ENCODE results near the gene TRIP4. TPM values are rescaled to one million over a fixed set of nuclear protein-coding genes. Genes with fewer than 3 reads are reported as not detected.
"Not testable (repeated sequence)": the region's sequence is repeated elsewhere in the genome, so short reads cannot be mapped to it uniquely, and the experiment has no call there.

The TRIP4 gene
- total RNA-seq = 25.4 TPM
- long read RNA-seq, transcript TRIP4-201 (13 exons, 2,045 nt) = major isoform, 57 of 85 reads
- long read RNA-seq, partial matches to known transcripts = 10 of 85 reads
- long read RNA-seq, other reads (novel, unspliced or antisense) = 18 of 85 reads

DNA sequence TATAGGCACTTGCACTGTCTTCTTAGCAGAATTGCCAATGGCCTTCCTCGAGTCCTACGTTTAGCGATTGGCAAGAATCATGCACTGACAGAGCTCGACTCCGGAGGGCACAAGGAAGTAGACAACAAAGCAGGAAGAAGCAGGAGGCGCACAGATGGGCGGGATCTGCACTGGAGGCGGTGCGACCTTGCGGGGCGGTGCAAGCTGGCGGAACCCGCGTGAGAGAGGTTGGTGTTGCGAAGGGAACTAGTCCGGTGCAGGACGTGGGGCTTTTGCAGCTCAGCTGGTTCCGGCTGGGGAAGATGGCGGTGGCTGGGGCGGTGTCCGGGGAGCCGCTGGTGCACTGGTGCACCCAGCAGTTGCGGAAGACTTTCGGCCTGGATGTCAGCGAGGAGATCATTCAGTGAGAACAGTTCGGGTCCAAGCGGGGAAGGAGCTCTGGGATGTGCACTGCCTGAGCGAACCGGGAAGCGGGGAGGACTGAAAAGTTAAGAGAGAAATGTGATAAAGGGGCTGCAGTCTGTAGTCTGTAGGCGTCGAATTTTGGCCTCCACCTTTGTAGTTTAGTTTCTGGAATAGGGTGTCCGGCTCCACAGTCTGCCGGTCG, at the start of gene TRIP4:
Gene TRIP4, plus strand, starts transcription at position 275 of the 607 bp plus-strand sequence. Its CDS starts 28 bp downstream, at position 303.
- peak; percentile 99 for DNase-seq (ENCODE audit: low spot score)

DNA sequence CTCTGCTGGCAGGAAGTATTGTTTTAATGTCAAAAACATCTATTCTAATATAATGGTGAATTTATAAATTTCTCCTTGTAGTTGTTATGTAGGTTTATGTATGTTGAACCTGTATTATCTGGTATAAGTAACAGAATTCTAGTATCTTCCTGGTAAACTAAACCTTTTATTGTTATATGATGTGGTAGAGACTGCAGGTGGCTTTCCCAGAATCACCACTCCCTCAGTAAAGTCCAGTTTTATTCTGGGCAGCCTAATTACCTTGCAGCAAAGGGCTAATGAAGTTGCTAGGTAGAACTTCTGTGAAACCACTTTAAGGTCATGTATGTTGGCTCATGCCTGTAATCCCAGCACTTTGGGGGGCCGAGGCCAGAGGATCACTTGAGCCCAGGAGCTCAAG, 47.3 kb upstream of the TRIP4 start:
- no peak for DNase-seq (ENCODE audit: low spot score)

DNA sequence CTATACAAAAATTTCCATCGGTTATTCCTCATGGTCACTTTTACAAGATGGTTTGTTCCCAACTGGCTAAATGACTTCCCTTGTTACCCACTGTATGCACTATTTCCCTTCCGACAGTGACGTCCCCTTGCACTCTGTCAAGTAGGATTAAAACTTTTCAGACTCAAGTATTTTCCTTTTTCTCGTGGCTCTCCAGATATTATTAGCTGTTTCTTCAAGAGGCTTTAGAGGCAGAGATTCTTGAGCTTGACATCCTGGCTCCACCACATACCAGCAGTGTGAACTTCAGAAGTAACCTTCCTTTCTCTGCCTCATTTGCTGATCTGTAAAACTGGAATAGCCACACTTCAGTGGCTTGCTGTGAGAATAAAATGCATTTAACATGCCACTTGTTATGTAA, 45.7 kb upstream of the TRIP4 start:
- DNase-seq (ENCODE audit: low spot score) = no peak

DNA sequence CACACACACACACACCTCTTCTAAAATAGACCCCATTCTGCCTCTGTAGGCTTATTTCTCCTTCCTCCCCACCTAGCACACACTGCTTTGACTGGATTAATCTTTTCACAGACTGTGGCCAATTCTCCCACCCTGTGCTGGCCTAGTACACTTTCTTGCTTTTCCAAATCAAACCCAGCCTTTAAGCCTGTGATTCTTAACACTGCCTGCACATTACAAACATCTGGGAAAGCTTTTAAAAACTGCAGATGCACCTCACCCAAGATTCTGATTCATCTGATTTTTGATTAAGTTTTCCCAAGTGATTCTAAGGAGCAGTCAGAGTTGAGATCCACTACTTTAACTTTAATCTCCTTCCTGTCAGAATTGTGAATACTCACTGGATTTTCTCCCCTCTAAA, 44.4 kb upstream of the TRIP4 start:
- no peak for DNase-seq (ENCODE audit: low spot score)

DNA sequence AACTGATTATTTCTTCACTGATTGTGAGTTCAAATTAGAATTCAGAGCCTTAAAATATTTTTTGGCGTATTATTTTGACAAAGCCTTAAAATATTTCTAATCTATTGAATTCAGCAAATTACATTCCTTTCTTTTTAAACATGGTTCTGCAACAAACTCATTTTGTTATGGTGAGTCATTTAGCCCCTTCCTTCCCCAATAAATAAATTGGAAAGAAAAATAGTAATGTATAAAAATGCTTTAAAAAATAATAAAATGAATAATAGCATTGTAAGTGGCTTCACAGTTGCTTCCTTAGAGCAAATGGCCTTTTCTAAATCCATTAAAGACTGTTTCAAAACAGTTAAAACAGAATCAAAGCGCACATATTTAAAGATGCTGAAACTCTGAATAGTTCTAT, 43.8 kb upstream of the TRIP4 start:
- DNase-seq (ENCODE audit: low spot score) = no peak

DNA sequence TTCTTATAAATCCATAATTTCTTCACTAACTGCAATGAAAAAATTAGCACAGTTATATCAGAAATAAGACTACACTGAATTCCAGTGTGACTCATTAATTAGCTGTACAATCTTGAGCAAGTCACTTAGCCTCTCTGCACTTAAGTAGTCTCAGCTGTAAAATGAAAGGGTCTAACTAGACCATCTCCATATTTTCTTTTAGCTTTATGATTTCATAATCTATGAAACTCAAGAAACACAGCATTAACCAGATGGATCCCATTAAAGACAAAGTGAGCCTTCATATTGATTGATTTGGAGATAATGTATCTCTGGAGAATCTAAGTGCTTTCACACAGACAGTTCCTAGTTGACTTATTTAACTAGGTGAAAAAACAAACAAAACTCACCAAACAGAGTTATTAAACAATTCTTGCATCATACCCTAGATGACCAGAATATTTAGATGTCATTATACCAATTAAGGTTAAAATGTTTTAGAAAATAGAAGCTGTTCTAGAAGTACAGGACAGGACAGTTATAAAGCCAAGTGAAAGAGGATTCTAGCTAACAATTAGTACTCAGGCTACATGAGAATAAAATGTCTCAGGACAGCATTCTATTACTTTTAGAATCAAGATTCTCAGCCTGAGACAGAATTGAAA, 42.9 kb upstream of the TRIP4 start:
- DNase-seq (ENCODE audit: low spot score) = no peak

DNA sequence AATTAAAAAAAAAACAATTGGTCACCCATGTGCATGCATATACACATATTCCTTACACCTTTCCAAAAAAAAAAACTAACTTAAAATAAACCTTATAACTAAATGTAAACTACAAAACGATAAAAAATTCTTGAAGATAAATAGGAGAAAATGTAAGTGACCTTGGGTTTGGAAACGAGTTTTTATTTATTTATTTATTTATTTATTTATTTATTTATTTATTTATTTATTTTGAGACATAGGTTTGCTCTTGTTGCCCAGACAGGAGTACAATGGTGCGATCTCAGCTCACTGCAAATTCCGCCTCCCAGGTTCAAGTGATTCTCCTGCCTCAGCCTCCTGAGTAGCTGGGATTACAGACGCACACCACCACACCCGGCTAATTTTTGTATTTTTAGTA, 41.4 kb upstream of the TRIP4 start:
- not testable (repeated sequence) for DNase-seq (ENCODE audit: low spot score)

DNA sequence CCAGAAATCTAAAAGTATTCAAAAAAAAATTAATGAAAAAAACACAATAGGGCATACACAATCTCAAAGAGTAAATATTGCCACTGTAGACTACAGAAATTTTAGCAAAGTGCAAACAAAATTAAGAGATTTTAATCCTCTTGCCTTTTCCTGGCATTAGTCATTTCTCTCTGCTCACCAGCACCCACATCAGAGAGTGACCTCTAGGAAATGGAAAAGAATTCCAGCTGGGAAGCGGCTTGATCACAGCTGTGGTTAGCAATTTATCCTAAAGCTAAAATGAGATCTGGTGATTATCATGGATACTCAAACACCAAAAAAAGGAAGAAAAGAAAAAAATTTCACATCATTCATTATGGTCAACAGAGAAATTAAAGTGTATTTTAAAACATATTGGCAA, 39.2 kb upstream of the TRIP4 start:
- no peak for DNase-seq (ENCODE audit: low spot score)

DNA sequence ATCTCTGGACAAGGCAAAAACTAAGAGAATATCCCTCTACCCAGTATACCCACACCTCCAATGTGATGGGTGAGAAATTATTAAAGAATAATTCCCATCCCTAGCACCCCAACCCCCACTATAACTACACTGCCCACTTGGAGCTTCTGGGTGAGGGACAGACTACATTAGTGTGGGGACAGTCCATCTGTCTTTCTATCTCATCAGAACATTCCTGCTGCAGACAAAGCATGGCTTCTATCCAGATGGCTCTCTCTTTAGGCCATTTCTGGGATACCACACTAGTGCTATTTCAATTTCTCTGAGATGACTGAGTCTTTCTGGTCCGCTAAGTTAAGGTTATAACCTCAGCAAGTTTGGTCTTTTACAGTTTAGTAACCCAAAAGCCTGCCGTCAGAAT, 38.3 kb upstream of the TRIP4 start:
- DNase-seq (ENCODE audit: low spot score) = no peak

DNA sequence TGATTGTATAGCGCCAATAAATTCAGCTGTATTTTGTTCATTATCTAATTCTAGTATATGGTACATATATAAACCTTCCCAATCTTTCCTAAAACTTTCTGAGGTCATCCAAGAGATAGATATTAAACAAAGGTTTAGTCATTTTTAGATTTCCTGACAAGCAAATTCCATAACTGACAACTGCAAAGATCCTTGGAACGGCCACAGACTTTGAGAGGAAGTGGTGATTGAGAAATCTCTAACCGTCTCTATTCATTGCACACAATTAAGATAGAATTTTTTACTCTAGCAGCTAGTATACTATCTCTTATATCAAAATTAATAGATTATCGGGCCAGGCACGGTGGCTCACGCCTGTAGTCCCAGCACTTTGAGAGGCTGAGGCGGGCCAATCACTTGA, 36.4 kb upstream of the TRIP4 start:
- no peak for DNase-seq (ENCODE audit: low spot score)

DNA sequence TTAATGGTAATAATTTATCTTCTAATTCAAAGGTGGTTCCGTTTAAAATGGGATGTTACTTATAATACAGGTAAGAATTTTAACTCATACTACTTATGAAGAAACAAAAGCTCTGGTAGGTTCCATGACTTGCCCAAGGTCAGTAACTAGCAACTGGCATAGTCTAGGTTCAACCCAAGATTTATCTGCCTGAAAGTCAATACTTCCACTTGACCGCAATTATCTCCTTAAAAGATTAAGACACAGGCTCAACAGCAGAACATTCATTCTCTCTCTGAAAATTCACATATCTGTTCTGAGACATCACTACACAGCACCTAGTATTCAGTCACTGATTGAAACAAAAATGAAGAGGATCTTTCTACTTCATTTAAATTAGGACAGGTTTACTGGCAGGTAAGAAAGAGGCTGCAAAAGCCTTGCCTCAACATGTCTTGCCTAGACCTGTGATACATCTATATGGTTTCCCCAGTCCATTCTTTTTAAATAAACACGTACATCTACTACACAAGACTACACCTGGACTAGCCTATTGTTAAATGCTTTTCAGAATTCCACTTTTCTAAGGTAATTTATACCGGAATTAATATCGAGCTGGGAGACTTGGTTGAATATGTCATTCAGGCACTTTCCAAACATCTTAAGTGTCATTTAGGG, 32.8 kb upstream of the TRIP4 start:
- no peak for DNase-seq (ENCODE audit: low spot score)

DNA sequence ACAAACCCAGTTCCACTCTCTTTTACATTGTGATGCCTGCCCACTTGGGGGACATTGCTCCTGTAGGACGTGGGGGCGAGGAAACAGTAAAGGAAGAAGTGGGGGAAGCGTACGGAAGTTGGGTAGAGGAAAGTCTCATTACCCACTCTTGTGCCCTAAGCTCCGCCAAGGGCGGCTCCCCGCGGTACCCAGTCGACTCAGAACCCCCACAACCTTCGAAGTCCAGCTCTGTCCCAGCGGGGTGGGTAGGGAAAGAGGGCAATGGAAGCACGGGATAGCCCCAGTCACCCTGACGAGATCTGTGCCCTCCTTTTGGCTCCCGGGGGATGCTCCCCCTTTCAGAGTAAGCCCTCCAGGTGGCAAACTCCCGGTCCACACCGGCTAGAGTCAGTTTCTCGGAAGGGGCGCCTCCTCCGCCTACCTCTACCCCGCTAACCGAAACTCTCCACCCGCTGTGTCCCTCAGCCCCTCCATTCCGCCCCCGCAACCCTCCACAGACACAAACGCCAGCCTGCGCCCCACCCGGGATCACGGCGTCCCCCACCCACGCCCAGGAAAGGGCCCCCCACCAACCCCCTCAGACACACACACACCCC, 32.2 kb upstream of the TRIP4 start:
- no peak for DNase-seq (ENCODE audit: low spot score)

DNA sequence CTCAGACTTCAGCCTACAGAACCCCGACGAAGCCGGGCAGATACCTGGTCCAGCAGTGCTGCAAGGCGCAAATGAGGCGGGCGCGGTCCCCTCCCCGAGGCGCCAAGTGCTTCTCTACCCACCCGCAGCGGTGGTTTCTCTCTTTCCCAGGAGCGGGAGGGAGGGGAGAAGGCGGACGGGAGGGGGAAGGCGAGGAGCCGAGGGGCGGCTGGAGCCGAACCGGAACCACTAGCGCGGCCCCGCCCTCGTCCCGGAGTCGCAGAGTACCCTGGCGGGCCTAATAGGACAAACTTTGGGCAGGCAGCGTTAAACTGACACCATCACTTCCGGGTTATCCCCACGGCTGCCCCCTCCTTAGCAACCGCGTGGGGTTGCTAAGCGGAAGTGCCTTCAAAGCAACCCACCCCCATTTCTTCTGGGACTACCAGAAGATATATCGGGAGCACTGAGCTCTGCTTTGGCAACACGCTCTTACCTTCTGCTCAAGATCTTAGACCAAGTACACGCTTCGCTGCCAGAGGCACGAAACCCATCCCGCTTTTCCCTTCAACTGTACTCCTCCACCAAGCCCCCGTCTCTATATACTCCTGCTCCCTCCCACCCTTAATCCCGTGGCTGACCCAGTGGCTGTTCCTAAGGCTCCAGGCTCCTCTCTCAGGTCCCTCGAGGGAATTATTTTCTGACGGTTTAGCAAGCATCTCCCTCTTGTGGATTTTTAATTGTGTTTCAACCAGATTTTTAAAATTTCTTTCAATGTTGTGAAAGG, 31.5 kb upstream of the TRIP4 start, which contains the start of gene CSNK1G1:
Gene CSNK1G1, minus strand, starts transcription at position 230 of the 766 bp plus-strand sequence. CDS start 55,674 bp downstream, outside the sequence.
- peak; percentile 97 for DNase-seq (ENCODE audit: low spot score)

DNA sequence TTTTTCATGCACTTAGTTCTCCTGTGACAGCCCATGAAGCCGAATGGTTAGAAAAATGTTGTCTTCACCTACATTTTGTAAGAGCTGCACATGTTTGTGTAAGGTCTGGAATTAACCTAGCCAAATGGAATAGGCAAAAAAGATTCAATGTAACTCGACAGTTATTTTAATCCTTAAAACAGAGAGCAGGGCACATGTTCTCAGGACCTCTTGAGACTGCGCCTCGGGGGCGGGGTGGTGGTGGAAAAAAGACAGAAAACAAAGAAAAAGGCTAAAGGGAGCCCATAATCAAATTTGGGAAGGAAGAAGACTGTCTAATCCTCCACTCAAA, 31.0 kb upstream of the TRIP4 start:
- DNase-seq (ENCODE audit: low spot score) = no peak

DNA sequence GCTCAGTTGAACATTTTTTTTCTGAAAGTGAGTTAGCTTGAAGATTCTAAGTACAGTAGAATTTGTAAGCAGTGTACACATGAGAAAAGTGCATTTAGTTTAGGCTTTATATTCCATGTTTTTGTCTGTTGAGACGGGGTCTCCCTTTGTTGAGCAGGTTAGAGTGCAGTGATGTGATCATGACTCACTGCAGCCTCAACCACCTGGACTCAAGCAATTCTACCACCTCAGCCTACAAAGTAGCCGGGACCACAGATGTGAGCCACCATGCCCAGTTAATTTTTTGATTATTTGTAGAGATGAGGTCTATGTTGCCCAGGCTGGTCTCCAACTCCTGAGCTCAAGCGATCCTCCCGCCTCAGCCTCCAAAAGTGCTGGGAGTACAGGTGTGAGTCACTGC, 26.4 kb upstream of the TRIP4 start:
- no peak for DNase-seq (ENCODE audit: low spot score)

DNA sequence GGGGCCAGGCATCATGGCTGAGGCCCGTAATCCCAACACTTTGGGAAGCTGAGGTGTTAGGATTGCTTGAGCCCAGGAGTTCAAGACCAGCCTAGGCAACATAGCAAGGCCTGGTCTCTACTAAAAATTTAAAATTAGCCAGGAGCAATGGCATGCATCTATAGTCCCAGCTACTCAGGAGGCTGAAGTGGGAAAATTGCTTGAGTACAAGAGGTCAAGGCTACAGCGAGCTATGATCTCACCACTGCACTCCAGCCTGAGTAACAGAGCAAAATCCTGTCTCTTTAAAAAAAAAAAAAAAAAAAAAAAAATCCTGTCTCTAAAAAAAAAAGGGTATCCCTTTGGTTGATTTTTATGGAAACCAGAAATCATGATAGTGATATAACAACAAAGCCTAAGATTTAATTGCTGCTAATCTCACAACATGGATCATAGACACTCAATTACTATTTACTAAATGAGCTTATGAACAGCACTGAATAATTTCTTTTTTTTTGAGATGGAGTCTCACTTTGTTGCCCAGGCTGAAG, 18.5 kb upstream of the TRIP4 start:
- DNase-seq (ENCODE audit: low spot score) = no peak

DNA sequence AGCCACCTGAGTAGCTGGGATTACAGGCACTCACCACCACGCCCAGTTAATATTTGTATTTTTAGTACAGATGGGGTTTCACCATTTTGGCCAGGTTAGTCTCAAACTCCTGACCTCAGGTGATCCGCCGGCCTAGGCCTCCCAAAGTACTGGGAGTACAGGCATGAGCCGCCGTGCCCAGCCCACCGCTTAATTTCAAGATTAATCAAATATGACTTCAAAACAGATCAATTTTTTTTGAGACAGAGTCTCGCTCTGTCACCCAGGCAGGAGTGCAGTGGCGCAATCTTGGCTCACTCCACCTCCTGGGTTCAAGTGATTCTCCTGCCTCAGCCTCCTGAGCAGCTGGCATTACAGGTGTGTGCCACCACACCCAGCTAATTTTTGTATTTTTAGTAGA, 16.3 kb upstream of the TRIP4 start:
- not testable (repeated sequence) for DNase-seq (ENCODE audit: low spot score)

DNA sequence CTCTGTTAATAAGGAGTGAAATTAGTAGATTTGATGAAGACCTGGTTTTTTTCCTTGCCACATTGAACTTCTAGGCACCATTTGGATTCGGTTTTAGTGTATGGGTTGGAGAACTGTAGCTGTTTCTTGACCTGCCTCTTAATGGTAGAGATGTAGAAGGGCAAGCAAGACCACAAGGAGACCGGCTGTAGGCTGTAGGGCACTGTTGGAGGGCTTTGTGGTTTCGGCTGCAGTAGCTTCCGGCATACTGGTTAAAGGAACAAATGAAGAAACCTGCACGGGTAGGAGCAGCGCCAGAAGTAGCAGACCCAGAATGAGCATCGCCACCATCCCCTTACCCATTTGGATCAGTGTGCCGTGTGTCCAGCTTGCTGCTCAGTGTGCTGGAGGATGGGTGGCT, 14.3 kb upstream of the TRIP4 start:
- DNase-seq (ENCODE audit: low spot score) = no peak

DNA sequence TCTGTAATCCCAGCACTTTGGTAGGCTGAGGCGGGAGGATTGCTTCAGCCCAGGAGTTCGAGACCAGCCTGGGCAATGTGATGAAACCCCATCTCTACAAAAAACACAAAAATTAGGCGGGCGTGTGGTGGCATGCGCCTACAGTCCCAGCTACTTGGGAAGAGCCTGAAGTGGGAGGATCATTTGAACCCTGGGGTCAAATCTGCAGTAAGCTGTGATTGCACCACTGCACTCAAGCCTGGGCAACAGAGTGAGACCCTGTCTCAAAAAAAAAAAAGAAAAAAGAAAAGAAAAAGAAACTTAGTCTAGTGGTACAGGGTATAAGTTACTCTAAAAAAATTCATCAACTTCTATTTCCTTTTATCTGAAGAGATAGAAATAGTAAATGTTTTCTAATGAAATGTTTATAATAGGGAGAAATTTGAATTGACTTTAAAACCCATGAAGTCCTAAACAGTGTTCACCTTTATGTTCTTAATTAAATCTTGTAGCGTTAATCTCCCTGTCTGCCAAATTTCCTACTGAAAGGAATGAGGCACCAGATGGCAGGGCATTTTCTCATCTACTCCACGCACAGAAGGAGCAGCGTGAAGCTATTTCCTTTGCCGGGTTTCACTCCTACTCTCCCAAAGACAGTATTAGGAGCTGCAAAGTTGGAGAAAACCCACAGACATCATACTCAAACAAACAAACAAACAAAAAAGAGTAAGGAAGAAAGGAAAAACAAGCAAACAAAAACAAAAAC, 8.2 kb upstream of the TRIP4 start:
- DNase-seq (ENCODE audit: low spot score) = no peak

DNA sequence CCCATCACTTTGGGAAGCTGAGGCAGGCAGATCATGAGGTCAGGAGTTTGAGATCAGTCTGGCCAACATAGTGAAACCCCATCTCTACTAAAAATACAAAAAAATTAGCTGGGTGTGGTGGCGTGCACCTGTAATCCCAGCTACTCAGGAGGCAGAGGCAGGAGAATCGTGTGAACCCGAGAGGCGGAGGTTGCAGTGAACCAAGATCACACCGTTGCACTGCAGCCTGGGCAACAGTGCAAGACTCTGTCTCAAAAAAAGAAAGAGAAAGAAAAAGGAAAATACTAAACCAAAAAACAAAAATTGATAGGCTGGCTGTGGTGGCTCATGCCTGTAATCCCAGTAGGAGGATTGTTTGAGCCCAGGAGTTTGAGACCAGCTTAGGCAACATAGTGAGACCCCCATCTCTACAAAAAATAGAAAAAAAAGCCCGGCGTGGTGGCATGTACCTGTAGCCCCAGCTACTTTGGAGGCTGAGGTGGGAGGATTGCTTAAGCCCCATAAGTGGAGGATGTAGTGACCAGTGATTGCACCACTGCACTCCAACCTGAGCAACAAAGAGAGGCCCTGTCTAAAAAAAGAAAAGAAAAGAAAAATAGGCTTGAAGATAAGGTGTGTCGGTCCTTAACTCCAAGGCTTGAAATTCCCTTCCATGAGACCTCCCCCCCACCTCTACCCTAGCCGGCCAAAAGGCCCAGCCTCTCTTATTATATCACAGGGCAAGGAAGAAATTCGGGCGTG, 7.3 kb upstream of the TRIP4 start:
- DNase-seq (ENCODE audit: low spot score) = not testable (repeated sequence)
